OCI-LY3 (cell line): Measurements from ENCODE around the gene GADL1.

Source experiments
- EZH2phosphoT487 ChIP-seq: fragments of 200-600 bp; shearing (Covaris generic); IDR thresholded peaks from 2 replicates; pipeline ENCODE4 v1.6.1; 2018; ENCODE audit warnings: antibody characterized with exemption, mixed run types, low read depth
- TF ChIP-seq, protein P1 (sequence below): fragments of 200-600, 300-600 bp; sonication (generic); IDR thresholded peaks from 2 replicates; pipeline ENCODE4 v1.5.1; 2014; ENCODE audit warnings: antibody characterized with exemption, low read length, low read depth

- TF ChIP-seq, protein P1, sequence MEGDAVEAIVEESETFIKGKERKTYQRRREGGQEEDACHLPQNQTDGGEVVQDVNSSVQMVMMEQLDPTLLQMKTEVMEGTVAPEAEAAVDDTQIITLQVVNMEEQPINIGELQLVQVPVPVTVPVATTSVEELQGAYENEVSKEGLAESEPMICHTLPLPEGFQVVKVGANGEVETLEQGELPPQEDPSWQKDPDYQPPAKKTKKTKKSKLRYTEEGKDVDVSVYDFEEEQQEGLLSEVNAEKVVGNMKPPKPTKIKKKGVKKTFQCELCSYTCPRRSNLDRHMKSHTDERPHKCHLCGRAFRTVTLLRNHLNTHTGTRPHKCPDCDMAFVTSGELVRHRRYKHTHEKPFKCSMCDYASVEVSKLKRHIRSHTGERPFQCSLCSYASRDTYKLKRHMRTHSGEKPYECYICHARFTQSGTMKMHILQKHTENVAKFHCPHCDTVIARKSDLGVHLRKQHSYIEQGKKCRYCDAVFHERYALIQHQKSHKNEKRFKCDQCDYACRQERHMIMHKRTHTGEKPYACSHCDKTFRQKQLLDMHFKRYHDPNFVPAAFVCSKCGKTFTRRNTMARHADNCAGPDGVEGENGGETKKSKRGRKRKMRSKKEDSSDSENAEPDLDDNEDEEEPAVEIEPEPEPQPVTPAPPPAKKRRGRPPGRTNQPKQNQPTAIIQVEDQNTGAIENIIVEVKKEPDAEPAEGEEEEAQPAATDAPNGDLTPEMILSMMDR: no peak
- no peak for TF ChIP-seq EZH2phosphoT487
Observed at GRCh38 chr3:30932513-30933098, 38.1 kb upstream of the GADL1 start.
